GM23338 (cell line): ENCODE measurements around the gene ZNF662. TPM values are rescaled to one million over a fixed set of nuclear protein-coding genes. Genes with fewer than 3 reads are reported as not detected.

Experiments used
- ATAC-seq: fragments of 200-7000 bp; cut with Tn5 transposase; 3 replicates; pipeline ENCODE4 v1.9.1; 2020
- DNase-seq: peaks from one replicate; pipeline ENCODE4 v3.0.0-alpha.2; 2015; ENCODE audit warnings: low spot score
- H2AFZ ChIP-seq: fragments of 200-600 bp; sonication (generic); 2 replicates; pipeline ENCODE4 v1.8.0; 2016; ENCODE audit warnings: antibody characterized with exemption, mild to moderate bottlenecking, moderate library complexity
- H3F3A ChIP-seq: fragments of 200-600 bp; sonication (generic); replicated peaks from 2 replicates; pipeline ENCODE4 v1.8.0; 2017; ENCODE audit warnings: antibody characterized with exemption, mixed run types, low read depth
- H3K27ac ChIP-seq: fragments of 200-600 bp; sonication (generic); 2 replicates; pipeline ENCODE4 v1.6.1; 2016; ENCODE audit warnings: low read depth
- H3K27me3 ChIP-seq: fragments of 200-600 bp; sonication (generic); 2 replicates; pipeline ENCODE4 v1.8.0; 2016; ENCODE audit warnings: mild to moderate bottlenecking, mixed run types, moderate library complexity; ENCODE audit not compliant: insufficient read depth
- H3K36me3 ChIP-seq: fragments of 200-600 bp; sonication (generic); 2 replicates; pipeline ENCODE4 v1.8.0; 2016; ENCODE audit warnings: mild to moderate bottlenecking; ENCODE audit not compliant: insufficient read depth
- H3K4me1 ChIP-seq: fragments of 200-600 bp; sonication (generic); 2 replicates; pipeline ENCODE4 v1.8.0; 2016; ENCODE audit warnings: mild to moderate bottlenecking, moderate library complexity; ENCODE audit not compliant: insufficient read depth
- H3K4me2 ChIP-seq: fragments of 200-600 bp; sonication (generic); 2 replicates; pipeline ENCODE4 v1.7.1; 2017; ENCODE audit warnings: mixed run types
- H3K4me3 ChIP-seq: fragments of 200-600 bp; sonication (generic); 2 replicates; pipeline ENCODE4 v1.6.1; 2016; ENCODE audit warnings: mixed run types
- H3K79me2 ChIP-seq: fragments of 200-600 bp; sonication (generic); replicated peaks from 2 replicates; pipeline ENCODE4 v1.8.0; 2017; ENCODE audit warnings: mild to moderate bottlenecking; ENCODE audit not compliant: insufficient read depth
- H3K9me2 ChIP-seq: fragments of 200-600 bp; sonication (generic); 2 replicates; pipeline ENCODE4 v1.8.0; 2017; ENCODE audit not compliant: insufficient read depth
- H4K20me1 ChIP-seq: fragments of 200-600 bp; sonication (generic); replicated peaks from 2 replicates; pipeline ENCODE4 v1.8.0; 2017; ENCODE audit warnings: mild to moderate bottlenecking; ENCODE audit not compliant: insufficient read depth
- H3K27ac Mint-ChIP-seq: 2 replicates; pipeline ENCODE4 v1.8.0; 2020; ENCODE audit warnings: inconsistent platforms, mild to moderate bottlenecking, moderate library complexity, mixed read lengths
- H3K27me3 Mint-ChIP-seq: 3 replicates; pipeline ENCODE4 v1.8.0; 2022; ENCODE audit warnings: low read depth, mild to moderate bottlenecking, moderate library complexity, mixed read lengths, inconsistent platforms; ENCODE audit not compliant: insufficient read depth, poor library complexity
- H3K36me3 Mint-ChIP-seq: 3 replicates; pipeline ENCODE4 v1.8.0; 2021; ENCODE audit warnings: low read depth, mild to moderate bottlenecking, inconsistent platforms, moderate library complexity, mixed read lengths
- H3K4me1 Mint-ChIP-seq: 3 replicates; pipeline ENCODE4 v1.8.0; 2020; ENCODE audit warnings: mild to moderate bottlenecking, inconsistent platforms, mixed read lengths
- H3K4me3 Mint-ChIP-seq: 3 replicates; pipeline ENCODE4 v1.8.0; 2021; ENCODE audit warnings: moderate library complexity, mild to moderate bottlenecking, inconsistent platforms, mixed read lengths
- H3K9me3 Mint-ChIP-seq: 3 replicates; pipeline ENCODE4 v1.8.0; 2020; ENCODE audit warnings: moderate library complexity, mild to moderate bottlenecking, inconsistent platforms, mixed read lengths
- CREB1 ChIP-seq: fragments of 250-450 bp; sonication (Bioruptor Pico); IDR thresholded peaks from 2 replicates; pipeline ENCODE4 v1.5.0; 2020; ENCODE audit warnings: low read depth, mild to moderate bottlenecking, moderate library complexity
- EZH2 ChIP-seq: fragments of 200-600 bp; sonication (generic); IDR thresholded peaks from one replicate; pipeline ENCODE4 v1.8.0; 2017; ENCODE audit warnings: antibody characterized with exemption, mild to moderate bottlenecking, low read depth; ENCODE audit not compliant: unreplicated experiment
- EZH2phosphoT487 ChIP-seq: fragments of 200-600 bp; sonication (generic); IDR thresholded peaks from one replicate; pipeline ENCODE4 v1.8.1; 2018; ENCODE audit warnings: antibody characterized with exemption; ENCODE audit not compliant: unreplicated experiment
- JUNB ChIP-seq: IDR thresholded peaks from one replicate; pipeline ENCODE4 v1.6.1; 2016; ENCODE audit warnings: antibody characterized with exemption; ENCODE audit not compliant: unreplicated experiment
- NANOG ChIP-seq: IDR thresholded peaks from 2 replicates; pipeline ENCODE4 v1.6.1; 2016; ENCODE audit warnings: antibody characterized with exemption, borderline replicate concordance
- POLR2AphosphoS5 ChIP-seq: IDR thresholded peaks from 2 replicates; pipeline ENCODE4 v1.6.1; 2016; ENCODE audit warnings: antibody characterized with exemption, low read depth
- STAT1 ChIP-seq: IDR thresholded peaks from one replicate; pipeline ENCODE4 v1.6.1; 2016; ENCODE audit warnings: antibody characterized with exemption; ENCODE audit not compliant: unreplicated experiment
- ZNF114 ChIP-seq: fragments of 250-450 bp; sonication (Bioruptor Pico); IDR thresholded peaks from 2 replicates; pipeline ENCODE4 v1.5.0; 2020; ENCODE audit warnings: mild to moderate bottlenecking, moderate library complexity
- polyA plus RNA-seq: library from polyadenylated mRNA; unstranded; fragments of >200 nt; fragmentation: Nextera tagmentation; extraction: Ambion mirVana; gene quantifications from 2 replicates; pipeline ENCODE4 v1.2.1, GENCODE V29; 2016
- total RNA-seq: library from RNA; depleted of rRNA; stranded (reverse); fragments of >200 nt; shearing (Covaris generic); gene quantifications from 2 replicates; pipeline ENCODE4 v1.2.3, GENCODE V29; 2014
- TF ChIP-seq, protein P1 (sequence below): IDR thresholded peaks from one replicate; pipeline ENCODE4 v1.6.1; 2018; ENCODE audit warnings: antibody characterized with exemption; ENCODE audit not compliant: unreplicated experiment
- TF ChIP-seq, protein P2 (sequence below), 2 experiments: fragments of 200-600 bp in 1 of 2; sonication (generic) in 1 of 2; conservative IDR thresholded peaks; 2 replicates each; pipeline versions ENCODE4 v1.5.1 to v1.6.1; 2016 to 2017; ENCODE audit warnings: antibody characterized with exemption in 2 of 2, low read depth in 2 of 2, mild to moderate bottlenecking in 2 of 2, moderate library complexity in 1 of 2
- TF ChIP-seq, protein P3 (sequence below): IDR thresholded peaks from 2 replicates; pipeline ENCODE4 v1.6.1; 2016; ENCODE audit warnings: antibody characterized with exemption

Gene ZNF662
- total and polyA plus RNA-seq, 2 experiments from 2014 or later = 0.84 to 1.5 TPM

DNA sequence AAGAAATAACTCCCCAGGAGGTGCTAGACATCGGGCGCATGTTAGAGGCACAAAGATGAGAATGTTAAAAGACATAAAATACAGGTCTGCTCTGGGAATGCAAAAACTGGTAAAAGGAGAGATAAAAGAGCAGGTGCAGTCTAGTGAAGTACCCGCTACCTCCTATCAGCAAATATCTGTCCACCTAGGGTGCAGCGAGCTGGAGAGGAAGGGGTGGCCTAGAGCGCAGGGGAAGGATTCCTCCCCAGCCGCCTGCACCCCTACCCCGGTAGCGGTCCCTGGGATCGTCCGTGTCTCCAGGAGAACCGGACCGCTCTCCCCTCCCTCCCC lies 237 bp upstream of the ZNF662 start (continued):
- TF ChIP-seq POLR2AphosphoS5 (no peak), STAT1 (no peak), JUNB (no peak), EZH2 (no peak), ZNF114 (no peak), CREB1 (CRISPR knock-in tag) (no peak), NANOG (no peak), EZH2phosphoT487 (no peak)
- TF ChIP-seq, protein P1, sequence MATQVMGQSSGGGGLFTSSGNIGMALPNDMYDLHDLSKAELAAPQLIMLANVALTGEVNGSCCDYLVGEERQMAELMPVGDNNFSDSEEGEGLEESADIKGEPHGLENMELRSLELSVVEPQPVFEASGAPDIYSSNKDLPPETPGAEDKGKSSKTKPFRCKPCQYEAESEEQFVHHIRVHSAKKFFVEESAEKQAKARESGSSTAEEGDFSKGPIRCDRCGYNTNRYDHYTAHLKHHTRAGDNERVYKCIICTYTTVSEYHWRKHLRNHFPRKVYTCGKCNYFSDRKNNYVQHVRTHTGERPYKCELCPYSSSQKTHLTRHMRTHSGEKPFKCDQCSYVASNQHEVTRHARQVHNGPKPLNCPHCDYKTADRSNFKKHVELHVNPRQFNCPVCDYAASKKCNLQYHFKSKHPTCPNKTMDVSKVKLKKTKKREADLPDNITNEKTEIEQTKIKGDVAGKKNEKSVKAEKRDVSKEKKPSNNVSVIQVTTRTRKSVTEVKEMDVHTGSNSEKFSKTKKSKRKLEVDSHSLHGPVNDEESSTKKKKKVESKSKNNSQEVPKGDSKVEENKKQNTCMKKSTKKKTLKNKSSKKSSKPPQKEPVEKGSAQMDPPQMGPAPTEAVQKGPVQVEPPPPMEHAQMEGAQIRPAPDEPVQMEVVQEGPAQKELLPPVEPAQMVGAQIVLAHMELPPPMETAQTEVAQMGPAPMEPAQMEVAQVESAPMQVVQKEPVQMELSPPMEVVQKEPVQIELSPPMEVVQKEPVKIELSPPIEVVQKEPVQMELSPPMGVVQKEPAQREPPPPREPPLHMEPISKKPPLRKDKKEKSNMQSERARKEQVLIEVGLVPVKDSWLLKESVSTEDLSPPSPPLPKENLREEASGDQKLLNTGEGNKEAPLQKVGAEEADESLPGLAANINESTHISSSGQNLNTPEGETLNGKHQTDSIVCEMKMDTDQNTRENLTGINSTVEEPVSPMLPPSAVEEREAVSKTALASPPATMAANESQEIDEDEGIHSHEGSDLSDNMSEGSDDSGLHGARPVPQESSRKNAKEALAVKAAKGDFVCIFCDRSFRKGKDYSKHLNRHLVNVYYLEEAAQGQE = no peak
- TF ChIP-seq, protein P2, sequence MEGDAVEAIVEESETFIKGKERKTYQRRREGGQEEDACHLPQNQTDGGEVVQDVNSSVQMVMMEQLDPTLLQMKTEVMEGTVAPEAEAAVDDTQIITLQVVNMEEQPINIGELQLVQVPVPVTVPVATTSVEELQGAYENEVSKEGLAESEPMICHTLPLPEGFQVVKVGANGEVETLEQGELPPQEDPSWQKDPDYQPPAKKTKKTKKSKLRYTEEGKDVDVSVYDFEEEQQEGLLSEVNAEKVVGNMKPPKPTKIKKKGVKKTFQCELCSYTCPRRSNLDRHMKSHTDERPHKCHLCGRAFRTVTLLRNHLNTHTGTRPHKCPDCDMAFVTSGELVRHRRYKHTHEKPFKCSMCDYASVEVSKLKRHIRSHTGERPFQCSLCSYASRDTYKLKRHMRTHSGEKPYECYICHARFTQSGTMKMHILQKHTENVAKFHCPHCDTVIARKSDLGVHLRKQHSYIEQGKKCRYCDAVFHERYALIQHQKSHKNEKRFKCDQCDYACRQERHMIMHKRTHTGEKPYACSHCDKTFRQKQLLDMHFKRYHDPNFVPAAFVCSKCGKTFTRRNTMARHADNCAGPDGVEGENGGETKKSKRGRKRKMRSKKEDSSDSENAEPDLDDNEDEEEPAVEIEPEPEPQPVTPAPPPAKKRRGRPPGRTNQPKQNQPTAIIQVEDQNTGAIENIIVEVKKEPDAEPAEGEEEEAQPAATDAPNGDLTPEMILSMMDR (conservative IDR thresholded peaks at IDR 0.05; ENCODE audit: low read depth in 2 of 2) = no peak

DNA sequence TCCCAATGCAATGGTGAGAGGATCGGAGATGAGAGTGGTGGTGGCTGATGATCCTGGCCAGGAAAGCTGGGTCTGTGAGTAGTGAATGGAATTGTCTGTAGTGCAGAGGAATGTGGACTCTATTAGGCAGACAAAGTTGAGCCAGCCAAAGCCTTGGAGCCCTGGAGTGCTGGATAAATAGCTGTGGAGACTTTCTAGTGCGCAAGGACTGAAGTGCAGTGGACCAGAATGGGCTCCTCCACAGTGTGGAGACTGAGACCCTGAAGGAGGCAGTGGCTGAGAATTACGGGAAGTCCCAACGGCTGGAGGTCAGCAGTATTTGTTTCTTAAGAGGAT lies 874 bp downstream of the ZNF662 start:
- Histone ChIP-seq H3K4me2 (no peak overlapping the region), H2AFZ (peak overlapping the region; percentile 69), H3K27me3 (no peaks in the 10 kb centered on the region), H3K36me3 (no peaks in the 10 kb centered on the region; the same call in 1 of the 2 replicates), H3K4me1 (no peaks in the 10 kb centered on the region; the same call in 1 of the 2 replicates), H3K79me2 (no peaks in the 10 kb centered on the region), H3F3A (no peaks in the 10 kb centered on the region), H3K4me3 (no peak overlapping the region), H4K20me1 (no peaks in the 10 kb centered on the region), H3K9me2 (0 out of 2 replicates have a peak, but pooled peaks cover 4% of the 10 kb centered on the region), H3K27ac (no peak overlapping the region)
- DNase-seq = no peak
- H3K4me3 Mint-ChIP-seq = peak overlapping the region; percentile 14; the same call in 2 of the 3 replicates
- peaks cover 10% of the 10 kb centered on the region for H3K27me3 Mint-ChIP-seq
- peaks cover 36% of the 10 kb centered on the region for H3K36me3 Mint-ChIP-seq
- H3K27ac Mint-ChIP-seq = no peak overlapping the region
- peaks cover 32% of the 10 kb centered on the region for H3K9me3 Mint-ChIP-seq
- TF ChIP-seq, protein P3, sequence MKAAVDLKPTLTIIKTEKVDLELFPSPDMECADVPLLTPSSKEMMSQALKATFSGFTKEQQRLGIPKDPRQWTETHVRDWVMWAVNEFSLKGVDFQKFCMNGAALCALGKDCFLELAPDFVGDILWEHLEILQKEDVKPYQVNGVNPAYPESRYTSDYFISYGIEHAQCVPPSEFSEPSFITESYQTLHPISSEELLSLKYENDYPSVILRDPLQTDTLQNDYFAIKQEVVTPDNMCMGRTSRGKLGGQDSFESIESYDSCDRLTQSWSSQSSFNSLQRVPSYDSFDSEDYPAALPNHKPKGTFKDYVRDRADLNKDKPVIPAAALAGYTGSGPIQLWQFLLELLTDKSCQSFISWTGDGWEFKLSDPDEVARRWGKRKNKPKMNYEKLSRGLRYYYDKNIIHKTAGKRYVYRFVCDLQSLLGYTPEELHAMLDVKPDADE = no peak
- TF ChIP-seq POLR2AphosphoS5 = no peak
- TF ChIP-seq ZNF114 = no peak
- ATAC-seq = no peak
- H3K4me1 Mint-ChIP-seq = peaks cover 4% of the 10 kb centered on the region; the same call in 1 of the 3 replicates
